HEK293 (cell line): Measurements from ENCODE around the gene STK35.

Source experiments
- CTCF ChIA-PET: fragments of 350-600 bp; formaldehyde crosslinking; extraction: SDS; loops from one replicate; lab custom pipeline; 2021; ENCODE audit warnings: antibody characterized with exemption; lab: Yijun Ruan, JAX
- POLR2A ChIA-PET: fragments of 300-600 bp; formaldehyde crosslinking; extraction: SDS; loops from one replicate; lab custom pipeline; 2020; ENCODE audit warnings: antibody characterized with exemption, inconsistent platforms; lab: Yijun Ruan, JAX
- H3K27ac ChIP-seq: fragments of 200-500 bp; sonication (Bioruptor generic); 2 replicates; pipeline ENCODE4 v1.5.1; 2014; ENCODE audit warnings: low read depth, low read length, control low read depth, inconsistent platforms; ENCODE audit errors: extremely low read depth
- H3K36me3 ChIP-seq, 2 experiments: fragments of 200-500 bp in 1 of 2; sonication (Bioruptor generic) in 1 of 2; 1 replicate in 1 of 2; 2 replicates in 1 of 2; pipeline ENCODE4 v1.5.1; 2014 to 2017; ENCODE audit warnings: inconsistent platforms in 2 of 2, low read length in 2 of 2; ENCODE audit not compliant: control insufficient read depth in 2 of 2, insufficient read depth in 1 of 2
- H3K4me1 ChIP-seq: fragments of 200-500 bp; sonication (Bioruptor generic); 2 replicates; pipeline ENCODE4 v1.5.1; 2014; ENCODE audit warnings: mild to moderate bottlenecking, low read length, inconsistent platforms; ENCODE audit not compliant: control insufficient read depth, insufficient read depth
- H3K4me3 ChIP-seq: 2 replicates; pipeline ENCODE4 v1.5.1; 2011; ENCODE audit warnings: low read depth, mild to moderate bottlenecking, control low read depth, low read length, moderate library complexity
- H3K9me3 ChIP-seq: fragments of 200-500 bp; sonication (Bioruptor generic); 2 replicates; pipeline ENCODE4 v1.5.1; 2014; ENCODE audit warnings: low read depth, low read length, inconsistent platforms; ENCODE audit not compliant: control insufficient read depth, insufficient read depth
- FEZF1 ChIP-seq: fragments of 450-650 bp; formaldehyde crosslinking; IDR thresholded peaks from 2 replicates; pipeline ENCODE4 v1.5.1; 2016; ENCODE audit warnings: missing biosample characterization, missing genetic modification characterization
- KLF9 ChIP-seq: fragments of 450-650 bp; formaldehyde crosslinking; IDR thresholded peaks from 2 replicates; pipeline ENCODE4 v1.5.1; 2016; ENCODE audit warnings: missing biosample characterization, missing genetic modification characterization, low read depth
- OSR2 ChIP-seq: fragments of 450-650 bp; formaldehyde crosslinking; IDR thresholded peaks from 2 replicates; pipeline ENCODE4 v1.5.1; 2016; ENCODE audit warnings: missing biosample characterization, missing genetic modification characterization
- SP2 ChIP-seq: fragments of 450-650 bp; formaldehyde crosslinking; IDR thresholded peaks from 2 replicates; pipeline ENCODE4 v1.5.1; 2016; ENCODE audit warnings: missing biosample characterization, missing genetic modification characterization
- ZNF138 ChIP-seq: fragments of 450-650 bp; formaldehyde crosslinking; IDR thresholded peaks from 2 replicates; pipeline ENCODE4 v1.5.1; 2016; ENCODE audit warnings: missing biosample characterization, missing genetic modification characterization, borderline replicate concordance
- ZNF140 ChIP-seq: fragments of 450-650 bp; formaldehyde crosslinking; IDR thresholded peaks from 2 replicates; pipeline ENCODE4 v1.5.1; 2016; ENCODE audit warnings: missing biosample characterization, missing genetic modification characterization
- ZNF302 ChIP-seq: fragments of 450-650 bp; formaldehyde crosslinking; IDR thresholded peaks from 2 replicates; pipeline ENCODE4 v1.5.1; 2016; ENCODE audit warnings: missing biosample characterization, missing genetic modification characterization, low read depth
- ZNF350 ChIP-seq: fragments of 450-650 bp; formaldehyde crosslinking; IDR thresholded peaks from 2 replicates; pipeline ENCODE4 v1.5.0; 2017; ENCODE audit warnings: missing biosample characterization, mild to moderate bottlenecking, missing genetic modification characterization
- ZNF423 ChIP-seq: fragments of 450-650 bp; formaldehyde crosslinking; IDR thresholded peaks from 2 replicates; pipeline ENCODE4 v1.5.1; 2016; ENCODE audit warnings: missing biosample characterization, missing genetic modification characterization
- ZNF433 ChIP-seq: fragments of 450-650 bp; formaldehyde crosslinking; IDR thresholded peaks from 2 replicates; pipeline ENCODE4 v1.5.1; 2016; ENCODE audit warnings: missing biosample characterization, missing genetic modification characterization, low read depth
- ZNF555 ChIP-seq: fragments of 450-650 bp; formaldehyde crosslinking; conservative IDR thresholded peaks from 2 replicates; pipeline ENCODE4 v1.5.1; 2017; ENCODE audit warnings: missing biosample characterization, mild to moderate bottlenecking, missing genetic modification characterization, inconsistent platforms
- ZNF596 ChIP-seq: fragments of 450-650 bp; IDR thresholded peaks from 2 replicates; pipeline ENCODE4 v1.5.0; 2018; ENCODE audit warnings: missing biosample characterization, mild to moderate bottlenecking, missing genetic modification characterization, moderate library complexity
- ZNF600 ChIP-seq: fragments of 450-650 bp; formaldehyde crosslinking; IDR thresholded peaks from 2 replicates; pipeline ENCODE4 v1.5.1; 2016; ENCODE audit warnings: missing biosample characterization, missing genetic modification characterization
- ZNF610 ChIP-seq: fragments of 450-650 bp; formaldehyde crosslinking; IDR thresholded peaks from 2 replicates; pipeline ENCODE4 v1.5.1; 2016; ENCODE audit warnings: missing biosample characterization, missing genetic modification characterization, borderline replicate concordance
- ZNF626 ChIP-seq: fragments of 450-650 bp; sonication (Bioruptor Pico); formaldehyde crosslinking; IDR thresholded peaks from 2 replicates; pipeline ENCODE4 v1.5.1; 2018; ENCODE audit warnings: missing biosample characterization, missing genetic modification characterization, inconsistent platforms
- ZNF660 ChIP-seq: fragments of 450-650 bp; IDR thresholded peaks from 2 replicates; pipeline ENCODE4 v1.5.1; 2018; ENCODE audit warnings: missing biosample characterization, mild to moderate bottlenecking, missing genetic modification characterization
- TF ChIP-seq, protein P1 (sequence below): fragments of 450-650 bp; formaldehyde crosslinking; IDR thresholded peaks from 2 replicates; pipeline ENCODE4 v1.5.1; 2017; ENCODE audit warnings: missing biosample characterization, missing genetic modification characterization
- TF ChIP-seq, protein P2 (sequence below): fragments of 450-650 bp; formaldehyde crosslinking; IDR thresholded peaks from 2 replicates; pipeline ENCODE4 v1.5.1; 2017; ENCODE audit warnings: missing biosample characterization, mild to moderate bottlenecking, missing genetic modification characterization, moderate library complexity
- TF ChIP-seq, protein P3 (sequence below): fragments of 450-650 bp; formaldehyde crosslinking; IDR thresholded peaks from 2 replicates; pipeline ENCODE4 v1.5.1; 2016; ENCODE audit warnings: missing biosample characterization, missing genetic modification characterization
- TF ChIP-seq, protein P4 (sequence below): fragments of 450-650 bp; formaldehyde crosslinking; IDR thresholded peaks from 2 replicates; pipeline ENCODE4 v1.5.1; 2016; ENCODE audit warnings: missing biosample characterization, missing genetic modification characterization
- TF ChIP-seq, protein P5 (sequence below): fragments of 450-650 bp; formaldehyde crosslinking; IDR thresholded peaks from 2 replicates; pipeline ENCODE4 v1.5.1; 2016; ENCODE audit warnings: missing biosample characterization, missing genetic modification characterization

STK35 gene

DNA sequence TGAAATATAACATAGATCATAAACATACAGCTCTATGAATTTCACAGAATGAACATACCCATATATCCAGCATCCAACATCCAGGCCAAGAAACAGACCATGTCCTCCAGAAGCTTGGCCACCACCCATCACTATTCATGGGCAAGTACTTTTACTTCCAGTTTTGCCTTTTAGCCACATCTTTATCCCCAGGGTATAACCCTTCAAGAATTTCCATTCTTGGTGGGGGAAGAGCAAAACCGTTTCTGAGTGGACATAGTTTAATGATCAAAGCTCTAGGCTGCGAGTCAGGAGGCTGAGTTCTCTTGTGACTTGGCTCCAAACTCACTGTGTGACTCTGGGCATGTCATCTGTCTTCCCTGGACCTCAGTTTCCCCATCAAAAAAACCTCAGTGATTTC, 78.3 kb downstream of the STK35 start (continued):
- TF ChIP-seq, protein P1, sequence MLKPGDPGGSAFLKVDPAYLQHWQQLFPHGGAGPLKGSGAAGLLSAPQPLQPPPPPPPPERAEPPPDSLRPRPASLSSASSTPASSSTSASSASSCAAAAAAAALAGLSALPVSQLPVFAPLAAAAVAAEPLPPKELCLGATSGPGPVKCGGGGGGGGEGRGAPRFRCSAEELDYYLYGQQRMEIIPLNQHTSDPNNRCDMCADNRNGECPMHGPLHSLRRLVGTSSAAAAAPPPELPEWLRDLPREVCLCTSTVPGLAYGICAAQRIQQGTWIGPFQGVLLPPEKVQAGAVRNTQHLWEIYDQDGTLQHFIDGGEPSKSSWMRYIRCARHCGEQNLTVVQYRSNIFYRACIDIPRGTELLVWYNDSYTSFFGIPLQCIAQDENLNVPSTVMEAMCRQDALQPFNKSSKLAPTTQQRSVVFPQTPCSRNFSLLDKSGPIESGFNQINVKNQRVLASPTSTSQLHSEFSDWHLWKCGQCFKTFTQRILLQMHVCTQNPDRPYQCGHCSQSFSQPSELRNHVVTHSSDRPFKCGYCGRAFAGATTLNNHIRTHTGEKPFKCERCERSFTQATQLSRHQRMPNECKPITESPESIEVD (tag by site-specific recombination): no peak
- no peak for TF ChIP-seq ZNF350
- TF ChIP-seq, protein P2, sequence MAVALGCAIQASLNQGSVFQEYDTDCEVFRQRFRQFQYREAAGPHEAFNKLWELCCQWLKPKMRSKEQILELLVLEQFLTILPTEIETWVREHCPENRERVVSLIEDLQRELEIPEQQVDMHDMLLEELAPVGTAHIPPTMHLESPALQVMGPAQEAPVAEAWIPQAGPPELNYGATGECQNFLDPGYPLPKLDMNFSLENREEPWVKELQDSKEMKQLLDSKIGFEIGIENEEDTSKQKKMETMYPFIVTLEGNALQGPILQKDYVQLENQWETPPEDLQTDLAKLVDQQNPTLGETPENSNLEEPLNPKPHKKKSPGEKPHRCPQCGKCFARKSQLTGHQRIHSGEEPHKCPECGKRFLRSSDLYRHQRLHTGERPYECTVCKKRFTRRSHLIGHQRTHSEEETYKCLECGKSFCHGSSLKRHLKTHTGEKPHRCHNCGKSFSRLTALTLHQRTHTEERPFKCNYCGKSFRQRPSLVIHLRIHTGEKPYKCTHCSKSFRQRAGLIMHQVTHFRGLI (tag by site-specific recombination): no peak

DNA sequence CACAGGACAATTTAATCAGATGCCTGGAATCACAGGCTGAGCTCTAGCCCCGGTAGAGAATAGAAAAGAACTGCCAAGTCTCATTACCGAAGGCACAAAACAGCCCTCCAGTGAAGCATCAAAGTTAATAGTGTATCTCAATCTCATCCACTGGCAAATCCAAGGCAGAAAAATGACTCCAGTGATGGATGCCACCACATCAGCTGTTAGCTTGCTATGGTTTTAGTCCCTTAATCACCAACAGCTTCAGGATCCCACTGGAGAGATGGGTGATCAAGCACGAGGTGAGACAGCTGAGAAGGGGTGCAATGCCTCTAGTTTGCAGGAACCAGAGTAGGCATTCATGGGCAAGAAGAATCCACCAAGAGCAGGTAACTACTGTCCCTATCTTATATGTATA, 81.8 kb downstream of the STK35 start:
- ChIA-PET POLR2A (interaction anchor here (1.3 kb wide), 1 partner anchor 24 kb away, joined by 3 read pairs; no protein-coding TSS in a partner anchor), CTCF (interaction anchor here (0.6 to 1.9 kb wide), 7 partner anchors 11 to 419 kb away, joined by 3 to 14 read pairs (median 4); no protein-coding TSS in a partner anchor)
- Histone ChIP-seq H3K9me3 (peaks cover 3% of the 10 kb centered on the region), H3K4me1 (no peaks in the 10 kb centered on the region), H3K36me3 (peaks cover 0 to 4% of the 10 kb centered on the region in 2 experiments; a peak in 1 of 3 replicates), H3K27ac (no peak overlapping the region), H3K4me3 (no peak overlapping the region)
- TF ChIP-seq SP2 (tag by site-specific recombination): no peak
- TF ChIP-seq ZNF555: no peak
- TF ChIP-seq ZNF596 (tag by site-specific recombination): no peak
- TF ChIP-seq ZNF423 (tag by site-specific recombination): no peak
- TF ChIP-seq, protein P3, sequence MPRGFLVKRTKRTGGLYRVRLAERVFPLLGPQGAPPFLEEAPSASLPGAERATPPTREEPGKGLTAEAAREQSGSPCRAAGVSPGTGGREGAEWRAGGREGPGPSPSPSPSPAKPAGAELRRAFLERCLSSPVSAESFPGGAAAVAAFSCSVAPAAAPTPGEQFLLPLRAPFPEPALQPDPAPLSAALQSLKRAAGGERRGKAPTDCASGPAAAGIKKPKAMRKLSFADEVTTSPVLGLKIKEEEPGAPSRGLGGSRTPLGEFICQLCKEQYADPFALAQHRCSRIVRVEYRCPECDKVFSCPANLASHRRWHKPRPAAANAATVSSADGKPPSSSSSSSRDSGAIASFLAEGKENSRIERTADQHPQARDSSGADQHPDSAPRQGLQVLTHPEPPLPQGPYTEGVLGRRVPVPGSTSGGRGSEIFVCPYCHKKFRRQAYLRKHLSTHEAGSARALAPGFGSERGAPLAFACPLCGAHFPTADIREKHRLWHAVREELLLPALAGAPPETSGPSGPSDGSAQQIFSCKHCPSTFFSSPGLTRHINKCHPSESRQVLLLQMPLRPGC (tag by site-specific recombination): no peak
- TF ChIP-seq ZNF600 (tag by site-specific recombination): no peak
- TF ChIP-seq OSR2 (tag by site-specific recombination): no peak
- TF ChIP-seq ZNF660: no peak
- TF ChIP-seq, protein P4, sequence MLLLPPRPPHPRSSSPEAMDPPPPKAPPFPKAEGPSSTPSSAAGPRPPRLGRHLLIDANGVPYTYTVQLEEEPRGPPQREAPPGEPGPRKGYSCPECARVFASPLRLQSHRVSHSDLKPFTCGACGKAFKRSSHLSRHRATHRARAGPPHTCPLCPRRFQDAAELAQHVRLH (tag by site-specific recombination): no peak
- TF ChIP-seq FEZF1: no peak
- TF ChIP-seq ZNF138 (tag by site-specific recombination): no peak
- no peak for TF ChIP-seq ZNF302 (tag by site-specific recombination)
- TF ChIP-seq ZNF433: no peak
- TF ChIP-seq ZNF610 (tag by site-specific recombination): no peak
- TF ChIP-seq ZNF140 (tag by site-specific recombination): no peak
- no peak for TF ChIP-seq ZNF626 (tag by site-specific recombination)
- TF ChIP-seq, protein P5, sequence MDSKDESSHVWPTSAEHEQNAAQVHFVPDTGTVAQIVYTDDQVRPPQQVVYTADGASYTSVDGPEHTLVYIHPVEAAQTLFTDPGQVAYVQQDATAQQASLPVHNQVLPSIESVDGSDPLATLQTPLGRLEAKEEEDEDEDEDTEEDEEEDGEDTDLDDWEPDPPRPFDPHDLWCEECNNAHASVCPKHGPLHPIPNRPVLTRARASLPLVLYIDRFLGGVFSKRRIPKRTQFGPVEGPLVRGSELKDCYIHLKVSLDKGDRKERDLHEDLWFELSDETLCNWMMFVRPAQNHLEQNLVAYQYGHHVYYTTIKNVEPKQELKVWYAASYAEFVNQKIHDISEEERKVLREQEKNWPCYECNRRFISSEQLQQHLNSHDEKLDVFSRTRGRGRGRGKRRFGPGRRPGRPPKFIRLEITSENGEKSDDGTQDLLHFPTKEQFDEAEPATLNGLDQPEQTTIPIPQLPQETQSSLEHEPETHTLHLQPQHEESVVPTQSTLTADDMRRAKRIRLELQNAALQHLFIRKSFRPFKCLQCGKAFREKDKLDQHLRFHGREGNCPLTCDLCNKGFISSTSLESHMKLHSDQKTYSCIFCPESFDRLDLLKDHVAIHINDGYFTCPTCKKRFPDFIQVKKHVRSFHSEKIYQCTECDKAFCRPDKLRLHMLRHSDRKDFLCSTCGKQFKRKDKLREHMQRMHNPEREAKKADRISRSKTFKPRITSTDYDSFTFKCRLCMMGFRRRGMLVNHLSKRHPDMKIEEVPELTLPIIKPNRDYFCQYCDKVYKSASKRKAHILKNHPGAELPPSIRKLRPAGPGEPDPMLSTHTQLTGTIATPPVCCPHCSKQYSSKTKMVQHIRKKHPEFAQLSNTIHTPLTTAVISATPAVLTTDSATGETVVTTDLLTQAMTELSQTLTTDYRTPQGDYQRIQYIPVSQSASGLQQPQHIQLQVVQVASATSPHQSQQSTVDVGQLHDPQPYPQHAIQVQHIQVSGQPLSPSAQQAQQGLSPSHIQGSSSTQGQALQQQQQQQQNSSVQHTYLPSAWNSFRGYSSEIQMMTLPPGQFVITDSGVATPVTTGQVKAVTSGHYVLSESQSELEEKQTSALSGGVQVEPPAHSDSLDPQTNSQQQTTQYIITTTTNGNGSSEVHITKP (tag by site-specific recombination): no peak
- no peak for TF ChIP-seq KLF9 (tag by site-specific recombination)
